GM18520 (cell line): ENCODE data around the gene NRG2.
A peak's percentile ranks its signal among the peaks of the same experiment; 100 is the strongest.

Experiments used
- ATAC-seq: cut with Tn5 transposase; IDR thresholded peaks from one replicate; pipeline ENCODE4 v1.9.1; 2021; ENCODE audit not compliant: unreplicated experiment

Gene NRG2

DNA sequence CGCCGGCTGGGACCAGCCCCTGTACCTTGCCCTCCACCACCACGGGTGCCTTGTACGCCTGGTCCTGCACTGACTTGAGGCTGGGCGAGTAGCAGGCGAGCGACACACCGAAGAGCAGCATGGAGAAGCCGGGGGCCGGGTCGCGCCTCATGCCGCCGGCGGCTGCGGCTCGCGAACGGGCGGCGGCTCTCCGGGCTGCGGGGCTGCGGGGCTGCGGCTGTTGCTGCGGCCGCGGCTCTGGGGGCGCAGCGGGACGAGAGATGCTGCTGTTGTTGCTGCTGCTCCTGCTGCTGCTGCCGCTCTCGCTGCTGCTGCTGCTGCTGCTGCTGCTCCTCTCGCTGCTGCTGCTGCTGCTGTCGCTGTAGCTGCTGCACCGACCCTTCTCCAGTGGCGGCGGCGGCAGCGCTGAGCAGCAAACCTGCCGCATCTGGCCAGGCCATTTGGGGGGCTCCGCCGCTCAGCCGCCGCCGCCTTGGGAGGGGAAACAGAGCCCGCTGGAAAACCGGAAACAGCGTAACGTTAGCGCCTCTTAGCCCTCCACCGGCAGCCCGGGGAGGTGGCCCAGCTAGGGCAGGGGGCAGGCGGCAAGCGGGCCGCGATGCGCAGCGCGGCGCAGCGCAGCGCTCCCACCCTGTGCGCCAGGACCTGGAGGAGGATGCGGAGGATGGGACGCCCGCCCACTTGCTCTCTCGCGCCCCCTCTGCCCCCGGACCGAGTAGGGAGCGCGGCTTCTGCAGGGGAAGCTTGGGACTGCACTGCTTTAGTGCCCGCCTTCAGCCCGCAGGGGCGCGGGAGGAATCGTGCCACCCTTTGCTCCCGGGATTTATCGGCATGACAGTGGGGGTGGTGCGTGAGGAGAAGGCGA is at the start of gene NRG2:
TSS of gene NRG2 (minus strand) at position 657 of the 865 bp plus-strand sequence.
- ATAC-seq, result peak; percentile 44

DNA sequence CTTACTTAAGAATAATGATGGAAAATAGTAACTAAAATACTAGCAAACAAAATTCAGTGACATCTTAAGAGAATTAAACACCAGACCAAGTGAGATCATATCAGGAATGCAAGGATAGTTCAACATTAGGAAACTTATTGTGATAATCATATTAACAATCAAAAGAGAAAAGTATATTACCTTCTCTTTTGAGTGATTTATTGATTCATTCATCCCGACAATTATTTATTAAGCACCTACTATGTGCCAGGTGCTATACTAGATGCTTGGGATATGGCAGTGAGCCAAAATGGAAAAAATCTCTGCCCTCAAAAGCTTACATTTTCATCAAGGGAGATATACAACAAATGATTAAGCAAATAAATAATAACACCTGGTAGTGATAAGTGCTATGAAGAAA is 47.2 kb upstream of the NRG2 start:
- no peak for ATAC-seq

- no peak for ATAC-seq
Observed at GRCh38 chr5:140084541-140084940, 41.4 kb upstream of the NRG2 start.

- no peak for ATAC-seq
Observed at GRCh38 chr5:140083650-140084049, 40.6 kb upstream of the NRG2 start.

GRCh38 chr5:140083120-140083519 is 40.0 kb upstream of the NRG2 start:
- no peak for ATAC-seq

GRCh38 chr5:140076788-140077187 is 33.7 kb upstream of the NRG2 start:
- no peak for ATAC-seq

DNA sequence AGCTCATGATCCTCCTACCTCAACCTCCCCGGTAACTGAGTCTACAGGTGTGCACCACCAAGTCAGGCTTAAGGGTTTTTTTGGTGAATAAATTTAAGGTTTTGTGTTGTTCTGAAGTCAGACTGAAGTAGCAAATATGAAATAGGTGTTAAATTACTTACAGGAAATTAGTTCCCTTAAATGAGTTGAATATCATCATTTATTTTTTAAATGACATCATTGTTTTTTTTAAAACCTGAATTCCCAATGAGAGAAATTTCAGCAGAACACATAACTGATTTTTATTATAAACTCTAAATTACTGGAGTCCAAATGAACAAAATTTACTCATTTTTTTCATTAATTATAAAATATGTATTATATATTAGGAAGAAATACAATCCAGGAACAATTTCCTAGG is 33.0 kb upstream of the NRG2 start:
- ATAC-seq, result no peak

DNA sequence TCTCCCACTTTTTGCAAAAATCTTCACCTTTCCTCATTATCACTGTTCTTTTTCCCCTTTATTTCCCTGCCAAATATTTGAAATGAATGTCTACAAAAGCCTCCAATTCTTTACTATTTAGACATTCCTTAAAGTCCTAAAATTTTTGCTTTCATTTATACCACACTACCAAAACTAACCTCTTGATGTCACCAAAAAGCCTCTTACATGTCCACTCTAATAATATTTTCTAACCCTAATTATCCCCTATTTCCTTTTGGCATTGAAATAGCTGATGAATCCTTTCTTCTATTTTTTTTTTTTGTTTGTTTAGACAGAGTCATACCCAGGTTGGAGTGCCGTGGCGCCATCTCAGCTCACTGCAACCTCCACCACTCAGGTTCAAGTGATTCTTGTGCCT is 32.3 kb upstream of the NRG2 start:
- ATAC-seq, result no peak

DNA sequence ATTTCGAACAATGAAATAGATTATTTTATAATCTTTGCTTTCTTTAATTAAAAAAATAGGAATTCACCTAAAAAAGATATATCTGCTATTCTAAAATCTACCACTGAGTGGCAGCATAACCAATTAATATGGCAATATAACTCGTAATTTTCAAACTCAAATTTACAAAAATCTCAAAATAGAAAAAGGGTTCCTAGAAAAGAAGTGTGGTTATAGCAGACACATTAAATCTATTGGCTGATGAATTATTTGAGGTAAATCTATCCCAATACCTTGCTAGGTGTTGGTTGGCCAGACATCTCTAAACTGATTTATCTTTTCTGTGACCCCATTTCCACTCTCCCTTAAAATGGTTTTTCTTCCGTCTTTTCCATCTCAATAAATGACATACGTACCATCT is 30.2 kb upstream of the NRG2 start:
- ATAC-seq, result no peak

DNA sequence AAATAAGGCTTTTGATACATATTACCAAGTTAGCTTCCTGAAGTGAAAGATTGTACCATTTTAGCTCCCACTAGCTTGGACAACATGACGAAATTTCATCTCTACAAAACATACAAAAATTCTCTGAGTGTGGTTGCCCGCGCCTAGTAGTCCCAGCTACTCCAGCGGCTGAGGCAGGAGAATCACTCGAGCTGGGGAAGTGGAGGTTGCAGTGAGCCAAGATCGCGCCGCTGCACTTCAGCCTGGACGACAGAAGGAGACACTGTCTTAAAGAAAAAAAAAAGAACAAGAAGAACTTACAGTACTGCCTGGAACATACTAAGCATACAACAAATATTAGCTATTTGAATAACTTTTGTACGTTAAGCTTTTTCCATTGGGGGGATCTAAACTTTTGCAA is 29.7 kb upstream of the NRG2 start:
- ATAC-seq, result no peak

DNA sequence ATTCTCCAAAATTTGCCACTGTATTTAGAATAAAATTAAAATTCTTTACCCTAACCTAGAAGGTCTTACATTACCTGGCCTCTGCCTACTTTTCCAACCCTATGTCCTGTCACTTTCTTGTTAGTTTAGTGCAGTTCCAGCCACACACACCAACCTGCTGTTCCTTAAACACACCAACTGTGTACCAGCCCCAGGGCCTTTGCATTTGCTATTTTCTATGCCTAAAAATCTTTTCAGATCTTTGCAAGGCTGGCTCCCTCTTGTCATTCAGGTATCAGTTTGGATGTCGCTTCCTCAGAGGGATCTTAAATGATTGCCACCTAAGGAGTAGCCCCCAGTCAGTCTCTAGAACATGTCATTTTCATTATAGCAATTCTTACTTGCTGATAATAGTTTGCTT is 17.7 kb upstream of the NRG2 start:
- ATAC-seq, result no peak

GRCh38 chr5:140058212-140058932 is 15.3 kb upstream of the NRG2 start:
- no peak for ATAC-seq

DNA sequence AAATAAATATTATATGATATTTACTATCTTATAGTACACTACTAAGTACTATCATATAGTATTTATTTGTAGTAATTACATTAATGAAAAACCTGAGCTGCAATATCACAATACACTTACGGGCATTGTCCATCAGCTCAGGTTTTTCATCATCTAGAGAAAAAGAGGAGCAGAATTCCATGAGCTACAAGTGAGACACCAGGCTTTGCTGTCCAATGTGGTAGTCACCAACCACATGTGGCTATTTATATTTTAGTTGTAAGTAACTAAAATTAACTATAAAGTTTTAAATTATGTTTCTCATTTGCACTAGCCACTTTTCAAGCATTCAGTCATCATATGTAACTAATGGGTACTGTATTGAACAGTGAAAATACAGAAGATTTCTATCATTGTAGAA is 13.8 kb upstream of the NRG2 start:
- no peak for ATAC-seq

- no peak for ATAC-seq
Observed at GRCh38 chr5:140055152-140055551, 12.1 kb upstream of the NRG2 start.

- no peak for ATAC-seq
Observed at GRCh38 chr5:140054086-140054689, 11.1 kb upstream of the NRG2 start.

- ATAC-seq, result no peak
Observed at GRCh38 chr5:140051950-140052349, 8.9 kb upstream of the NRG2 start.

DNA sequence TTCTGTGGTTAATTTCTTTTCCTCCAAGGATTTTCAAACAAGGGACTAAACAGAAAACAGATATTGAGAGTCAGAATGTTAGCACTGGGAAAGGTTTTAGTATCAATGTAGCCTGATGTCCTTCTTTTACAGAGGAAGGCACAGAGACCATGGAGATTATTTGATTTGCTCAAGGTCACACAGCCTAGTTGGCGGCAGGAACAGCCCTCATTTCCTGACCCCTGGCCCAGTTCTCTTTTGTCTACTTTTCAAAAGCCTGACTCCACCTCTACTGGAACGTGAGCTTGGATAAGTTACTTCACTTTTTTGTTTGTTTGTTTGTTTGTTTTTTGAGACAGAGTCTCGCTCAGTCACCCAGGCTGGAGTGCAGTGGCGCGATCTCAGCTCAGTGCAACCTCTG is 6.6 kb upstream of the NRG2 start:
- ATAC-seq, result no peak

- no peak for ATAC-seq
Observed at GRCh38 chr5:140049205-140049604, 6.1 kb upstream of the NRG2 start.

GRCh38 chr5:140044041-140044440 is 942 bp upstream of the NRG2 start:
- no peak for ATAC-seq

DNA sequence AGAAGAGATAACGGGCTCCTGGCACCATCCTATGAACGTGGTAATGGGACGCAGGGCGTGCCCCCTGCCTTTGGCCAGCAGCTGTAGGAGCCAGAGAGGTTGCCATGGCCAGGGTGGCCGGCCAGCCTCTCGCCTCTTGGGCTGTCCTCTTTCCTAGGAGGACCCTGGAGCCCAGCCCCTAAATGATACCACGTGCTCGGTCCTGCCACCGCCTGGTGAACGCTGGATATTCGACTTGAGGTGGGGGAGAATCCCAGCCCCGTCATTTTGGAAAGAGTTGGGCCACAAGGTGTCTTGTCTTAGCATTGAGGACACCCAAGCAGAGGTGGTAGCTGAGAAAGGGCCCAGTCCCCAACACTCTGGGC is 391 bp upstream of the NRG2 start:
- no peak for ATAC-seq

DNA sequence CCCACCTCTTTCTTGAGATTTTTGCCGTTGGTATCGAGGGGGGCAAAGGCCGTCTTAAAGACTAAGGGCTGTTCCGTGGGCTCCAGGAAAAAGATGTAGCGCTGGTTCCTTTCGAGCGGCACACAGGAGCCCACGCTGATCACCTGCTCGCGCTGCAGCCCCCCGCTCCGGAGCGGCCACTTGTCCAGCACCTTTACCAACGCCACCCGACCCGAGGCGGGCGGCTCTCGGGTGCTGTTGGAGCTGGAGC is 781 bp downstream of the NRG2 start:
- no peak for ATAC-seq
